Heart right ventricle (tissue), 16 donors: ENCODE results near the gene PROP1. TPM values are rescaled to one million over a fixed set of nuclear protein-coding genes. Genes with fewer than 3 reads are reported as not detected.

Experiments
- ATAC-seq, 8 donors: fragments of 200-7000 bp; cut with Tn5 transposase; one replicate each; pipeline ENCODE4 v1.9.1; 2020; ENCODE audit warnings: mild to moderate bottlenecking in 8 of 8, moderate library complexity in 8 of 8, moderate number of reproducible peaks in 1 of 8
- DNase-seq, 2 donors: peaks; one replicate each; pipeline ENCODE4 v3.0.0-alpha.2; 2020
- H3K27ac ChIP-seq, 10 donors: fragments of 200-600 bp; sonication (generic) in 2 of 10; one replicate each; pipeline versions ENCODE4 v1.5.0 to v1.8.0; 2020 to 2022; ENCODE audit warnings: mild to moderate bottlenecking in 3 of 10
- H3K27me3 ChIP-seq, 7 donors: fragments of 200-600 bp; one replicate each; pipeline ENCODE4 v1.8.0; 2021 to 2022; ENCODE audit warnings: mild to moderate bottlenecking in 2 of 7
- H3K36me3 ChIP-seq, 9 donors: fragments of 200-600 bp; sonication (generic) in 1 of 9; one replicate each; pipeline versions ENCODE4 v1.5.0 to v1.8.0; 2020 to 2022; ENCODE audit warnings: mild to moderate bottlenecking in 2 of 9
- H3K4me1 ChIP-seq, 9 donors: fragments of 200-600 bp; sonication (generic) in 1 of 9; one replicate each; pipeline versions ENCODE4 v1.5.0 to v1.8.0; 2020 to 2022; ENCODE audit warnings: mild to moderate bottlenecking in 4 of 9
- H3K4me3 ChIP-seq, 10 donors: fragments of 200-600 bp; sonication (generic) in 2 of 10; one replicate each; pipeline versions ENCODE4 v1.5.0 to v1.8.0; 2020 to 2022; ENCODE audit warnings: mild to moderate bottlenecking in 7 of 10, moderate library complexity in 2 of 10
- H3K9me3 ChIP-seq, 11 donors: fragments of 200-600 bp in 10 of 11; sonication (generic) in 2 of 11; one replicate each; pipeline versions ENCODE4 v1.5.0 to v1.8.0; 2013 to 2022; ENCODE audit warnings: mild to moderate bottlenecking in 2 of 11, control low read depth in 1 of 11, moderate library complexity in 1 of 11
- WGBS, 2 donors: extraction: QIAGEN DNeasy Blood & Tissue Kit; methylation state at CpG; one replicate each; pipeline ENCODE4 v1.1.7; 2013; ENCODE audit warnings: inconsistent platforms in 1 of 2; 5-methylcytosine and 5-hydroxymethylcytosine counted together
- intact Hi-C, 10 donors: fragments of 100-400 bp; cut with DNase I; formaldehyde crosslinking; loops; one replicate each; pipeline versions ENCODE4 v1.11.1 to v1.14.2; 2022
- polyA plus RNA-seq, 2 donors: library from polyadenylated mRNA; stranded (reverse); fragments of 200-250 nt; gene quantifications; one replicate each; pipeline ENCODE4 v1.2.3, GENCODE V29; 2013
- total RNA-seq, 10 donors: library from RNA; stranded (reverse); fragmentation: NEBNext Ultra II Directional in 3 of 10; extraction: Animal tissue kit (Norgen Biotek cat#: 25700) in 3 of 10; gene quantifications; one replicate each; pipeline versions ENCODE4 v1.2.1 to v1.2.4, GENCODE V29; 2021 to 2023
- TF ChIP-seq, protein P1 (sequence below), 9 donors: fragments of 200-600 bp; sonication (generic) in 2 of 9; IDR thresholded peaks; one replicate each; pipeline versions ENCODE4 v1.5.0 to v1.8.0; 2021 to 2022; ENCODE audit warnings: antibody characterized with exemption in 9 of 9, mild to moderate bottlenecking in 5 of 9, moderate library complexity in 1 of 9
- donor health status: Arrhythmogenic right ventricular cardiomyopathy.
- donor health status: ischemic (EF 13 %, LVEDD 7.1; RV severe dilation, severe dysfunction).
- donor health status: healthy with polysubstance abuse.
- donor health status: DM: no; HTN: yes; CAD: no.
- donor health status: DM: no; HTN: no; CAD: no.
- donor health status: ischemic (EF 25% LVEDD 6.9; RV normal size, moderate dysfunction).
- donor health status: ischemic (EF 25% LVEDD 5.7; RV mildly dilated, moderate dysfunction).
- donor health status: healthy.
- donor health status: DM: yes; HTN: yes; CAD: no.
- donor health status: Ischemic cardiomyopathy.
- donor health status: ischemic (EF 35%, LVEDD 5.7; RV mildly dilated, moderate dysfunction).
- donor health status: nonischemic (EF 11% LVEDD 7.7; RV severe dilation, severe dysfunction).
- donor health status: DM: yes; HTN: yes; CAD: no.
- donor health status: PGD.
- donor health status: ischemic (EF 29% LVEDD 5.4; RV normal size, mild dysfunction).
- donor health status: nonischemic (EF 23%, LVEDD 6.1; RV moderate dilation, normal function).

The PROP1 gene
- total and polyA plus RNA-seq, 12 donors = not detected

GRCh38 chr5:177994063-177994462 lies 2.0 kb downstream of the PROP1 start:
- no peaks in the 10 kb centered on the region for H3K4me1 ChIP-seq
- no peak overlapping the region for H3K27ac ChIP-seq
- 85 to 86% methylated on average over 19 of the region's 19 CpGs for WGBS, 2 donors
- H3K4me3 ChIP-seq = no peak overlapping the region
- ATAC-seq = peak in 1 of 8 donors; percentile 34
- H3K27me3 ChIP-seq = peaks cover 0 to 71% (median 28%) of the 10 kb centered on the region in 7 donors
- intact Hi-C loops = no loop called here
- H3K9me3 ChIP-seq = no peaks in the 10 kb centered on the region
- no peak for DNase-seq
- H3K36me3 ChIP-seq = no peaks in the 10 kb centered on the region
- TF ChIP-seq, protein P1, sequence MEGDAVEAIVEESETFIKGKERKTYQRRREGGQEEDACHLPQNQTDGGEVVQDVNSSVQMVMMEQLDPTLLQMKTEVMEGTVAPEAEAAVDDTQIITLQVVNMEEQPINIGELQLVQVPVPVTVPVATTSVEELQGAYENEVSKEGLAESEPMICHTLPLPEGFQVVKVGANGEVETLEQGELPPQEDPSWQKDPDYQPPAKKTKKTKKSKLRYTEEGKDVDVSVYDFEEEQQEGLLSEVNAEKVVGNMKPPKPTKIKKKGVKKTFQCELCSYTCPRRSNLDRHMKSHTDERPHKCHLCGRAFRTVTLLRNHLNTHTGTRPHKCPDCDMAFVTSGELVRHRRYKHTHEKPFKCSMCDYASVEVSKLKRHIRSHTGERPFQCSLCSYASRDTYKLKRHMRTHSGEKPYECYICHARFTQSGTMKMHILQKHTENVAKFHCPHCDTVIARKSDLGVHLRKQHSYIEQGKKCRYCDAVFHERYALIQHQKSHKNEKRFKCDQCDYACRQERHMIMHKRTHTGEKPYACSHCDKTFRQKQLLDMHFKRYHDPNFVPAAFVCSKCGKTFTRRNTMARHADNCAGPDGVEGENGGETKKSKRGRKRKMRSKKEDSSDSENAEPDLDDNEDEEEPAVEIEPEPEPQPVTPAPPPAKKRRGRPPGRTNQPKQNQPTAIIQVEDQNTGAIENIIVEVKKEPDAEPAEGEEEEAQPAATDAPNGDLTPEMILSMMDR (IDR thresholded peaks at IDR 0.05) = no peak

- intact Hi-C loops = no loop called here
- peaks cover 0 to 77% (median 32%) of the 10 kb centered on the region in 7 donors for H3K27me3 ChIP-seq
- 83 to 89% methylated on average over 6 of the region's 6 CpGs for WGBS, 2 donors
- no peak overlapping the region for H3K4me3 ChIP-seq
- DNase-seq = no peak
- no peaks in the 10 kb centered on the region for H3K9me3 ChIP-seq
- no peaks in the 10 kb centered on the region for H3K36me3 ChIP-seq
- TF ChIP-seq, protein P1 (IDR thresholded peaks at IDR 0.05) = no peak
- no peak overlapping the region for H3K27ac ChIP-seq
- ATAC-seq = no peak
- H3K4me1 ChIP-seq = no peaks in the 10 kb centered on the region
Measured at GRCh38 chr5:177992466-177992865, 3.6 kb downstream of the PROP1 start.

DNA sequence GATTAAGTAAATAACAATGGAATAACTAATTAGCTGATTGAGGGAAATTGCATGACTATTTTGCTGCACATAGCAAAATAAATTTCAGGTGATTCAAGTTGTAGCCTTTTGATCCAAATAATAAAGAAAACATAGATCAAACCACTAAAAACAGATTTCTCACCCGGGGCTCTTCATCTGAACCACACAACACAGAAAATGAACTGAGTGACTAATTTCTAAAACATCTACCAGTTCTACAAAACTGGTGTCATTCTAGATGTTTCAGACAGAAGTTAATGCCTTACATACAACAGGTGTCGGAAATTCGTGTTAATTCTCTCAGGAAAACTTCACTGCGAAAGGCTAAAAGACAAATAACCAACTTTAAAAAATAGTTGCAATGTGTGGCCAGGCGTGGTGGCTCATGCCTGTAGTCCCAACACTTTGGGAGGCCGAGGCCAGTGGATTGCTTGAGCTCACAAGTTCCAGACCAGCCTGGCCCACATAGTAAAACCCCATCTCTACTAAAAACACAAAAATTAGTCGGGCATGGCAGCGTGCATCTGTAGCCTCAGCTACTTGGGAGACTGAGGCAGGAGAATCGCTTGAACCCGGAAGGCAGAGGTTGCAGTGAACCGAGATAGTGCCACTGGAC lies 6.9 kb downstream of the PROP1 start:
- no peaks in the 10 kb centered on the region for H3K9me3 ChIP-seq
- TF ChIP-seq, protein P1 (IDR thresholded peaks at IDR 0.05) = no peak
- intact Hi-C loops = no loop called here
- WGBS, 2 donors = 89 to 90% methylated on average over 11 of the region's 11 CpGs
- DNase-seq = no peak
- H3K27ac ChIP-seq = no peak overlapping the region
- no peak overlapping the region for H3K4me3 ChIP-seq
- H3K27me3 ChIP-seq = peaks cover 12 to 77% (median 51%) of the 10 kb centered on the region in 7 donors
- ATAC-seq = no peak
- H3K4me1 ChIP-seq = peaks cover 0 to 3% (median 0%) of the 10 kb centered on the region in 9 donors
- H3K36me3 ChIP-seq = no peaks in the 10 kb centered on the region

DNA sequence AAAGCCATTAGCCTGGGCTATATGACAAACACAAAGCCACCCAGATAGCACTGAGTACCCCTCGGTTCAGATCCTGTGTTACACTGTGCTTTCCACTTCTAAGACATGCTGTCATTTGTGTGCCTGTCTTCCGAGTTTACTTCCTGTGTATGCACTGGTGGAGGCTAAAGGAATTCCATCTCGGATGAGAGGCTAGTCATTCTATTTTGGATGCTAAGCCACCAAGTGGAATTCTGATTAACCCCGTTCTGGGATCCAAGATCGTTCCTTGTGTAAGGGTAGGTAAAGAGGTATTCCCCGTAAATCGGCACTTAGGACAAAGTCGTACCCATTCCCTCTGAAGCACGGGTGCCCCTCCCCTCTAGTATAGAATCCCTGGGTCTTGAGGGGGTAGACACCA lies 8.7 kb downstream of the PROP1 start:
- peaks cover 14 to 85% (median 69%) of the 10 kb centered on the region in 7 donors for H3K27me3 ChIP-seq
- WGBS, 2 donors = 64 to 68% methylated on average over 9 of the region's 9 CpGs

More for the DNA sequence above, 8.7 kb downstream of the PROP1 start:
- no peak overlapping the region for H3K4me3 ChIP-seq
- H3K36me3 ChIP-seq = no peaks in the 10 kb centered on the region
- peaks cover 0 to 3% (median 0%) of the 10 kb centered on the region in 9 donors for H3K4me1 ChIP-seq
- no peak for DNase-seq
- H3K27ac ChIP-seq = no peak overlapping the region
- TF ChIP-seq, protein P1 (IDR thresholded peaks at IDR 0.05) = no peak
- no peak for ATAC-seq
- intact Hi-C loops = no loop called here
- H3K9me3 ChIP-seq = no peaks in the 10 kb centered on the region
